Measurements from ENCODE around the gene LMO3.

DNA sequence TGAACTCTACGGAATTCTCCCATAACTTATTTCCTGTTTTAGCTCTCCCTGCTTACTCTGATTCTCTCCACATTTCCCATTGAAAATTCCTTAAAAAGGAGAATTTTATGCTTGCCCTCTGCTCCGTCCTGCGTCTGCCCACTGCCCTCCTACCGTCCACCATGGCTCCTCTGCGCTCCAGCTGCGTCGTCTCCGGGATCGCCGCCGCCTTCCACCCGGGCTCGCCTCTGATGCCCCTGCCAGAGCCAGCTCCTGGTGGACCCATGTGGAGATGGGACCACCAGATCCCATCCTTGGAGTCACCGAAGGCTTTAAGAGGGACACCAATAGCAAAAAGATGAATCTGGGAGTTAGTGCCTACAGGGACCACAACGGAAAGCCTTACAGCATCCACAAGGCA is 92.7 kb downstream of the LMO3 start:
- TF ChIP-seq, protein P1, sequence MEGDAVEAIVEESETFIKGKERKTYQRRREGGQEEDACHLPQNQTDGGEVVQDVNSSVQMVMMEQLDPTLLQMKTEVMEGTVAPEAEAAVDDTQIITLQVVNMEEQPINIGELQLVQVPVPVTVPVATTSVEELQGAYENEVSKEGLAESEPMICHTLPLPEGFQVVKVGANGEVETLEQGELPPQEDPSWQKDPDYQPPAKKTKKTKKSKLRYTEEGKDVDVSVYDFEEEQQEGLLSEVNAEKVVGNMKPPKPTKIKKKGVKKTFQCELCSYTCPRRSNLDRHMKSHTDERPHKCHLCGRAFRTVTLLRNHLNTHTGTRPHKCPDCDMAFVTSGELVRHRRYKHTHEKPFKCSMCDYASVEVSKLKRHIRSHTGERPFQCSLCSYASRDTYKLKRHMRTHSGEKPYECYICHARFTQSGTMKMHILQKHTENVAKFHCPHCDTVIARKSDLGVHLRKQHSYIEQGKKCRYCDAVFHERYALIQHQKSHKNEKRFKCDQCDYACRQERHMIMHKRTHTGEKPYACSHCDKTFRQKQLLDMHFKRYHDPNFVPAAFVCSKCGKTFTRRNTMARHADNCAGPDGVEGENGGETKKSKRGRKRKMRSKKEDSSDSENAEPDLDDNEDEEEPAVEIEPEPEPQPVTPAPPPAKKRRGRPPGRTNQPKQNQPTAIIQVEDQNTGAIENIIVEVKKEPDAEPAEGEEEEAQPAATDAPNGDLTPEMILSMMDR (IDR thresholded peaks at IDR 0.05), result no peak
- no peak for TF ChIP-seq POLR2AphosphoS5 (IDR thresholded peaks at IDR 0.05)
